WTC11 (cell line): Measurements from ENCODE around the gene SH3TC1. TPM values are rescaled to one million over a fixed set of nuclear protein-coding genes. Genes with fewer than 3 reads are reported as not detected.

Experiments used
- ATAC-seq: fragments of 200-7000 bp; cut with Tn5 transposase; 2 replicates; pipeline ENCODE4 v1.10.0; 2021; ENCODE audit warnings: mild to moderate bottlenecking, moderate library complexity
- CTCF ChIA-PET: fragments of 300-600 bp; sonication (Branson Sonifier 250); formaldehyde crosslinking; loops from one replicate; lab custom pipeline; 2021; ENCODE audit warnings: antibody characterized with exemption; lab: Charles Lee
- POLR2A ChIA-PET: fragments of 350-600 bp; sonication (Branson Sonifier 250); formaldehyde crosslinking; loops from one replicate; lab custom pipeline; 2021; ENCODE audit warnings: antibody characterized with exemption; lab: Charles Lee
- DNase-seq: peaks from one replicate; pipeline ENCODE4 v3.0.0; 2021; ENCODE audit warnings: low spot score
- H3K27ac Mint-ChIP-seq: 2 replicates; pipeline ENCODE4 v1.8.0; 2021; ENCODE audit warnings: mixed read lengths
- H3K27me3 Mint-ChIP-seq: 2 replicates; pipeline ENCODE4 v1.8.0; 2021; ENCODE audit warnings: low read depth, mild to moderate bottlenecking, moderate library complexity, mixed read lengths
- H3K36me3 Mint-ChIP-seq: 2 replicates; pipeline ENCODE4 v1.8.0; 2021; ENCODE audit warnings: mixed read lengths
- H3K4me1 Mint-ChIP-seq: 2 replicates; pipeline ENCODE4 v1.8.0; 2022; ENCODE audit warnings: mixed read lengths
- H3K4me3 Mint-ChIP-seq: 2 replicates; pipeline ENCODE4 v1.8.0; 2021; ENCODE audit warnings: mild to moderate bottlenecking, moderate library complexity, mixed read lengths
- H3K9me3 Mint-ChIP-seq: 2 replicates; pipeline ENCODE4 v1.8.0; 2021; ENCODE audit warnings: mixed read lengths
- ATF6 ChIP-seq: sonication (generic); formaldehyde crosslinking; IDR thresholded peaks from 2 replicates; pipeline ENCODE4 v1.8.1; 2023; ENCODE audit warnings: mild to moderate bottlenecking, missing genetic modification reagents
- FOXP1 ChIP-seq: sonication (generic); formaldehyde crosslinking; IDR thresholded peaks from 2 replicates; pipeline ENCODE4 v1.8.0; 2022; ENCODE audit warnings: missing genetic modification reagents, mild to moderate bottlenecking, moderate library complexity, borderline replicate concordance
- GRHL2 ChIP-seq: fragments of 250-450 bp; sonication (Bioruptor Pico); IDR thresholded peaks from 2 replicates; pipeline ENCODE4 v1.8.0; 2022; ENCODE audit warnings: mild to moderate bottlenecking, moderate library complexity; ENCODE audit not compliant: insufficient replicate concordance, severe bottlenecking
- MXD4 ChIP-seq: fragments of 250-450 bp; sonication (Bioruptor Pico); IDR thresholded peaks from 2 replicates; pipeline ENCODE4 v1.8.0; 2021; ENCODE audit warnings: mild to moderate bottlenecking, moderate library complexity, borderline replicate concordance
- SMAD3 ChIP-seq: sonication (generic); formaldehyde crosslinking; IDR thresholded peaks from 2 replicates; pipeline ENCODE4 v1.8.0; 2022; ENCODE audit warnings: missing genetic modification reagents, mild to moderate bottlenecking, borderline replicate concordance
- SP1 ChIP-seq: sonication (generic); formaldehyde crosslinking; conservative IDR thresholded peaks from 2 replicates; pipeline ENCODE4 v1.8.1; 2022; ENCODE audit warnings: missing genetic modification reagents
- TEAD4 ChIP-seq: sonication (generic); formaldehyde crosslinking; IDR thresholded peaks from 2 replicates; pipeline ENCODE4 v1.8.0; 2022; ENCODE audit warnings: mild to moderate bottlenecking, missing genetic modification reagents
- ZBTB21 ChIP-seq: sonication (generic); formaldehyde crosslinking; IDR thresholded peaks from 2 replicates; pipeline ENCODE4 v1.8.1; 2023; ENCODE audit warnings: mild to moderate bottlenecking, missing genetic modification reagents, borderline replicate concordance
- ZNF121 ChIP-seq: sonication (generic); formaldehyde crosslinking; IDR thresholded peaks from 2 replicates; pipeline ENCODE4 v1.8.0; 2023; ENCODE audit warnings: missing genetic modification reagents
- ZNF138 ChIP-seq: sonication (generic); formaldehyde crosslinking; conservative IDR thresholded peaks from 2 replicates; pipeline ENCODE4 v1.8.1; 2022; ENCODE audit warnings: mild to moderate bottlenecking, moderate library complexity, missing genetic modification reagents
- ZNF263 ChIP-seq: sonication (generic); formaldehyde crosslinking; IDR thresholded peaks from 2 replicates; pipeline ENCODE4 v1.8.1; 2022; ENCODE audit warnings: low read depth, mild to moderate bottlenecking, moderate library complexity, missing genetic modification reagents
- ZNF281 ChIP-seq: sonication (generic); formaldehyde crosslinking; IDR thresholded peaks from 2 replicates; pipeline ENCODE4 v1.8.0; 2023; ENCODE audit warnings: mild to moderate bottlenecking, missing genetic modification reagents
- total RNA-seq: library from RNA; stranded (reverse); gene quantifications from 3 replicates; pipeline ENCODE4 v1.2.3, GENCODE V29; 2021
- TF ChIP-seq, protein P1 (sequence below): sonication (generic); formaldehyde crosslinking; IDR thresholded peaks from 2 replicates; pipeline ENCODE4 v1.8.1; 2023; ENCODE audit warnings: mild to moderate bottlenecking, missing genetic modification reagents, moderate library complexity
- TF ChIP-seq, protein P2 (sequence below): sonication (generic); formaldehyde crosslinking; IDR thresholded peaks from 2 replicates; pipeline ENCODE4 v1.8.0; 2023; ENCODE audit warnings: missing genetic modification reagents, mild to moderate bottlenecking, borderline replicate concordance
- TF ChIP-seq, protein P3 (sequence below): sonication (generic); formaldehyde crosslinking; IDR thresholded peaks from 2 replicates; pipeline ENCODE4 v1.8.0; 2022; ENCODE audit warnings: mild to moderate bottlenecking, missing genetic modification reagents

The SH3TC1 gene
- total RNA-seq, 1 experiment from 2014 or later = 0.42 TPM

DNA sequence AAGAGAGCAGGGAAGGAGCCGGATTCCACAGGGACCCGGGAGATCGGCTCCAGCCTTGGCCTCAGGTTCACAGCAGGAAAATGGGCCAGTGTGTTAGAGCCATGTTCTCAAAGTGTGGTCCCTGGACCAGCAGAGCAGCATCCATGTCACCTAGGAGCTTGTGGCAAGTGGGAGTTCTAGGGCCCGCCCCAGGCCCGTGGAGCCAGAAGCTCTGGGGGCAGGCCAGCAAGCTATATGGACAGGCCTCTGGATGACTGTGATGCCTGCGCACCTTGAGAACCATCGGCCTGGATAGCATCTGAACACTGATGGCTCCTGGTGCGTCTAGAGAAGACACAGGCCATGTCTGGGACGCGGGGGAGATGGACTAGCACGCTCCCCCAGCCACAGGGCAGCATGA is 33.7 kb downstream of the SH3TC1 start:
- no peaks in the 10 kb centered on the region for H3K27me3 Mint-ChIP-seq
- no peak for TF ChIP-seq ZNF138 (CRISPR knock-in tag)
- no peak for TF ChIP-seq SP1 (CRISPR knock-in tag)
- no peak for TF ChIP-seq MXD4 (CRISPR knock-in tag)
- no peak for TF ChIP-seq ZNF281 (CRISPR knock-in tag)
- TF ChIP-seq TEAD4 (CRISPR knock-in tag) = no peak
- TF ChIP-seq ZBTB21 = no peak
- no peak for TF ChIP-seq ZNF121
- TF ChIP-seq SMAD3 (CRISPR knock-in tag) = no peak
- no peak for TF ChIP-seq ATF6
- TF ChIP-seq, protein P1, sequence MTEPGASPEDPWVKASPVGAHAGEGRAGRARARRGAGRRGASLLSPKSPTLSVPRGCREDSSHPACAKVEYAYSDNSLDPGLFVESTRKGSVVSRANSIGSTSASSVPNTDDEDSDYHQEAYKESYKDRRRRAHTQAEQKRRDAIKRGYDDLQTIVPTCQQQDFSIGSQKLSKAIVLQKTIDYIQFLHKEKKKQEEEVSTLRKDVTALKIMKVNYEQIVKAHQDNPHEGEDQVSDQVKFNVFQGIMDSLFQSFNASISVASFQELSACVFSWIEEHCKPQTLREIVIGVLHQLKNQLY (CRISPR knock-in tag) = no peak
- TF ChIP-seq, protein P2, sequence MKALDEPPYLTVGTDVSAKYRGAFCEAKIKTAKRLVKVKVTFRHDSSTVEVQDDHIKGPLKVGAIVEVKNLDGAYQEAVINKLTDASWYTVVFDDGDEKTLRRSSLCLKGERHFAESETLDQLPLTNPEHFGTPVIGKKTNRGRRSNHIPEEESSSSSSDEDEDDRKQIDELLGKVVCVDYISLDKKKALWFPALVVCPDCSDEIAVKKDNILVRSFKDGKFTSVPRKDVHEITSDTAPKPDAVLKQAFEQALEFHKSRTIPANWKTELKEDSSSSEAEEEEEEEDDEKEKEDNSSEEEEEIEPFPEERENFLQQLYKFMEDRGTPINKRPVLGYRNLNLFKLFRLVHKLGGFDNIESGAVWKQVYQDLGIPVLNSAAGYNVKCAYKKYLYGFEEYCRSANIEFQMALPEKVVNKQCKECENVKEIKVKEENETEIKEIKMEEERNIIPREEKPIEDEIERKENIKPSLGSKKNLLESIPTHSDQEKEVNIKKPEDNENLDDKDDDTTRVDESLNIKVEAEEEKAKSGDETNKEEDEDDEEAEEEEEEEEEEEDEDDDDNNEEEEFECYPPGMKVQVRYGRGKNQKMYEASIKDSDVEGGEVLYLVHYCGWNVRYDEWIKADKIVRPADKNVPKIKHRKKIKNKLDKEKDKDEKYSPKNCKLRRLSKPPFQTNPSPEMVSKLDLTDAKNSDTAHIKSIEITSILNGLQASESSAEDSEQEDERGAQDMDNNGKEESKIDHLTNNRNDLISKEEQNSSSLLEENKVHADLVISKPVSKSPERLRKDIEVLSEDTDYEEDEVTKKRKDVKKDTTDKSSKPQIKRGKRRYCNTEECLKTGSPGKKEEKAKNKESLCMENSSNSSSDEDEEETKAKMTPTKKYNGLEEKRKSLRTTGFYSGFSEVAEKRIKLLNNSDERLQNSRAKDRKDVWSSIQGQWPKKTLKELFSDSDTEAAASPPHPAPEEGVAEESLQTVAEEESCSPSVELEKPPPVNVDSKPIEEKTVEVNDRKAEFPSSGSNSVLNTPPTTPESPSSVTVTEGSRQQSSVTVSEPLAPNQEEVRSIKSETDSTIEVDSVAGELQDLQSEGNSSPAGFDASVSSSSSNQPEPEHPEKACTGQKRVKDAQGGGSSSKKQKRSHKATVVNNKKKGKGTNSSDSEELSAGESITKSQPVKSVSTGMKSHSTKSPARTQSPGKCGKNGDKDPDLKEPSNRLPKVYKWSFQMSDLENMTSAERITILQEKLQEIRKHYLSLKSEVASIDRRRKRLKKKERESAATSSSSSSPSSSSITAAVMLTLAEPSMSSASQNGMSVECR (CRISPR knock-in tag) = no peak
- no peak for TF ChIP-seq GRHL2
- TF ChIP-seq, protein P3, sequence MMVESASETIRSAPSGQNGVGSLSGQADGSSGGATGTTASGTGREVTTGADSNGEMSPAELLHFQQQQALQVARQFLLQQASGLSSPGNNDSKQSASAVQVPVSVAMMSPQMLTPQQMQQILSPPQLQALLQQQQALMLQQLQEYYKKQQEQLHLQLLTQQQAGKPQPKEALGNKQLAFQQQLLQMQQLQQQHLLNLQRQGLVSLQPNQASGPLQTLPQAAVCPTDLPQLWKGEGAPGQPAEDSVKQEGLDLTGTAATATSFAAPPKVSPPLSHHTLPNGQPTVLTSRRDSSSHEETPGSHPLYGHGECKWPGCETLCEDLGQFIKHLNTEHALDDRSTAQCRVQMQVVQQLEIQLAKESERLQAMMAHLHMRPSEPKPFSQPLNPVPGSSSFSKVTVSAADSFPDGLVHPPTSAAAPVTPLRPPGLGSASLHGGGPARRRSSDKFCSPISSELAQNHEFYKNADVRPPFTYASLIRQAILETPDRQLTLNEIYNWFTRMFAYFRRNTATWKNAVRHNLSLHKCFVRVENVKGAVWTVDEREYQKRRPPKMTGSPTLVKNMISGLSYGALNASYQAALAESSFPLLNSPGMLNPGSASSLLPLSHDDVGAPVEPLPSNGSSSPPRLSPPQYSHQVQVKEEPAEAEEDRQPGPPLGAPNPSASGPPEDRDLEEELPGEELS (CRISPR knock-in tag) = no peak
- TF ChIP-seq FOXP1 (CRISPR knock-in tag) = no peak
- TF ChIP-seq ZNF263 (CRISPR knock-in tag) = no peak
- no peak overlapping the region for H3K27ac Mint-ChIP-seq
- no peak overlapping the region for H3K4me3 Mint-ChIP-seq
- H3K4me1 Mint-ChIP-seq = no peaks in the 10 kb centered on the region
- DNase-seq = no peak
- CTCF ChIA-PET = interaction anchor here (0.8 to 1.2 kb wide), 2 partner anchors 10 to 56 kb away, joined by 3 to 8 read pairs; no protein-coding TSS in a partner anchor
- H3K9me3 Mint-ChIP-seq = no peaks in the 10 kb centered on the region
- no peak for ATAC-seq
- no peaks in the 10 kb centered on the region for H3K36me3 Mint-ChIP-seq
- POLR2A ChIA-PET = no interaction called here
